SKM-1 (cell line): ENCODE measurements around the gene WDSUB1.
A peak's percentile ranks its signal among the peaks of the same experiment; 100 is the strongest.

Experiments
- DNase-seq: peaks from one replicate; lab custom pipeline; 2025; ENCODE audit not compliant: unreplicated experiment; lab: John Stamatoyannopoulos, UW

Gene WDSUB1, protein sequence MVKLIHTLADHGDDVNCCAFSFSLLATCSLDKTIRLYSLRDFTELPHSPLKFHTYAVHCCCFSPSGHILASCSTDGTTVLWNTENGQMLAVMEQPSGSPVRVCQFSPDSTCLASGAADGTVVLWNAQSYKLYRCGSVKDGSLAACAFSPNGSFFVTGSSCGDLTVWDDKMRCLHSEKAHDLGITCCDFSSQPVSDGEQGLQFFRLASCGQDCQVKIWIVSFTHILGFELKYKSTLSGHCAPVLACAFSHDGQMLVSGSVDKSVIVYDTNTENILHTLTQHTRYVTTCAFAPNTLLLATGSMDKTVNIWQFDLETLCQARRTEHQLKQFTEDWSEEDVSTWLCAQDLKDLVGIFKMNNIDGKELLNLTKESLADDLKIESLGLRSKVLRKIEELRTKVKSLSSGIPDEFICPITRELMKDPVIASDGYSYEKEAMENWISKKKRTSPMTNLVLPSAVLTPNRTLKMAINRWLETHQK

GRCh38 chr2:159285929-159286708 is at the start of gene WDSUB1:
TSS of gene WDSUB1 (minus strand) at chr2:159286703. CDS start at chr2:159283069, 3,634 bp downstream.
- DNase-seq = no peak

DNA sequence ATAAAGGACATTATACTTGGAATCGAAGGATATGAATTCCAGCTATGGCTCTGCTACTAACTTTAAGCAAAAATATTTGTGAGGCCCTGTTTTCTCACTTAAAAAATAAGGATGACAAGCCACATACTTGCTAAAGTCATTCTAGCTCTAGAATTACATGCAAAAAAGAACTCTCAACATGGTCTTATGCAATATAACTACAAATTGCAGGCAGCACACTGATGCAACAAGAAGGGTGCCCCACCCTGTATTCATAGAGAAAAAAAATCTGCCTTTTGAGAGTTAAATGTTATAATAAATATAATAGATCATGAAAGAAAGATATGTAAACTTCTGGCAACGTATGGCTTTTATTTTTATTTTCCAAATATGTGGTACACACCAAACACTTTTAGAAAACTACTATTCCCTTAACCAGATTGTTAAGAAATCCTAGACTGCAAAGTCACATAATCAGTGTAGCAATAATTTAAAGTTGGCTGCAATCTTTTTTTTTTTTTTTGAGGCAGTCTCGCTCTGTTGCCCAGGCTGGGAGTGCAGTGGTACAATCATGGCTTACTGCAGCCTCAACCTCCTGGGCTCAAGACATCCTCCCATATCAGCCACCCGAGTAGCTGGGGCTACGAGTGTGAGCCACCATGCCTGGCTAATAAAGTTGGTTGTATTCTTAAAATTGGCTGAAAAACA is 40.2 kb upstream of the WDSUB1 start:
- peak; percentile 61 for DNase-seq

DNA sequence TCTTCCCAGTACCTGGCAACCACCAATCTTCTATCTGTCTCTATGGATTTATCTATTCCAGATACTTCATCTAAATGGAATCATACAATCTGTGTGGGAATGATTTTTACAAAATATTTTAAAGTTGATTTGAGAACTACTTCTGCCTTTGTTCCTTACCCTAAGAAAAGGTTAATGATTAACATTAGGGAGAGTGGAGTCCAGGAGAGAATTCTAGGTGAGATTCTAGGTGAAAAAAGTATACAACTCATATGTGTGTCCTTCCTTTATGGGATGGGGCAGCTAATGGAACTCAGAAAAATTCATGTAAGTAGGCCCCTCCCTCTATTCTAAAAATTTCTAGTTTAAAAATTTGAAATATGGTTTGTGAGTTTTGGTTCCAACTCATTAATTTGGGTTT is 35.9 kb upstream of the WDSUB1 start:
- no peak for DNase-seq

- DNase-seq = no peak
Observed at GRCh38 chr2:159317392-159318088, 31.0 kb upstream of the WDSUB1 start.

GRCh38 chr2:159307942-159308341 is 21.4 kb upstream of the WDSUB1 start:
- no peak for DNase-seq

- no peak for DNase-seq
Observed at GRCh38 chr2:159300586-159300985, 14.1 kb upstream of the WDSUB1 start.

- no peak for DNase-seq
Observed at GRCh38 chr2:159298967-159299366, 12.5 kb upstream of the WDSUB1 start.

GRCh38 chr2:159297042-159297707 is 10.7 kb upstream of the WDSUB1 start:
- no peak for DNase-seq

- no peak for DNase-seq
Observed at GRCh38 chr2:159292157-159292556, 5.7 kb upstream of the WDSUB1 start.

DNA sequence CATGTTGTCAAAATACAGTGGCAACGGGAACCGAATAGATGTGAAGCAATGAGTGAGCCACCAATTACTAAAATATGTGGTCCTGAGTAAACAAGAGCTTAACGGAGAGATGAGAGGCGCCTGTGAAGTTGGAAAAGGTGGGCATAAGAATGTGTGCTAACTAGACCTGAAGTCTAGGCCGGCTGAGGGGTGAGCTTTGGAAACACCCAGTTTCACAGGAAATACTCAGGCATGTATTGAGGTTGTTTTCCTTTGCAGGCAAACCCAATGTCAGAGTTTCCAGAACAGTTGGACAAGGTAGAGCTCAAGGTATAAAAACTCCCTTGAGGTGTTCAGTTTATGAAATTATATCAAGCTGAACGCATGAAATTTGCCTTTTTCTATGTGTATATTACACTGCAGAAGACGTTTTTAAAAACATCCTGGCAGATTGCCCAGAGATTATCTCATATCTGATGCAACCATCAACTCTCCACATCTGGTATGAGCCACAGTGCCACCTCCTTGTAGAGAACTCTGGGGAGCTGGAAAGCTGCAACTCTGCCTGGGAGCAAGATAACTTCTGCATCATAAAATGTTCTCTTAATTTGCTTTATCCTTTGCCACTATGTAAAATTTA is 3.9 kb upstream of the WDSUB1 start:
- DNase-seq = peak; percentile 46

GRCh38 chr2:159287733-159288132 is 1.2 kb upstream of the WDSUB1 start:
- DNase-seq = no peak

GRCh38 chr2:159286709-159287441 is 372 bp upstream of the WDSUB1 start:
- DNase-seq = peak; percentile 93

GRCh38 chr2:159285433-159285832 is 1.1 kb downstream of the WDSUB1 start:
- DNase-seq = no peak

DNA sequence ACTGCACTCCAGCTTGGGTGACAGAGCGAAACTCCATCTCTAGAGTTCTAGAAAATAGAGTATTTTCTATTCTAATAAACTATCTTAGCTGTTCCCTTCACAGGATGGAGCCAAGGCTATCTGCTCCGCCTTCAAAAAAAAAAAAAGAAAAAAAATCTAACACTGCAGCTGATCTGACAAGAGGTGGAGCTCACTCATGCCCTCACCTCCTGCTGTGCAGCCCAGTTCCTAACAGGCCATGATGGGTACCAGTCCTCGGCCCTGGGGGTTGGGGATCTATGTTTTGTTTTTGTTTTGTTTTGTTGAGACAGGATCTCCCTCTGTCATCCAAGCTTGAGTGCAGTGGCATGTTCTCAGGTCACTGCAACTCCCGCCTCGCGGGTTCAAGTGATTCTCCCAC is 3.0 kb downstream of the WDSUB1 start:
- no peak for DNase-seq

DNA sequence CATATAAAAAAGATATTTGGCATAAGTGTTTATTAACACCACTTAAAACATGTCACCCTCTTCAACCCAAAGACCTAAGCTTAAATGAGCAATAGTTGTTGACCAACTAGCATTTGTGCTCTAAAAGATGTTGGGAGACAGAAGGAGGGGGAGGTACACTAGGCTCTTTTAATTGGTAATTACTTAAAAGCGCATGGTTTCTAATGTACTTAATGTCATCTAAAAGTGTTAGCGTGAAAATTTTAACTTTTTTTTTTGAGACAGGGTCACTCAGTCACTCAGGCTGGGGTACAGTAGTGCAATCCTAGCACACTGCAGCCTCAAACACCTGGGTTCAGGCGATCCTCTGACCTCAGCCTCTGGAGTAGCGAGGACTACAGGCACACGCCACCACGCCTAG is 5.5 kb downstream of the WDSUB1 start:
- no peak for DNase-seq

DNA sequence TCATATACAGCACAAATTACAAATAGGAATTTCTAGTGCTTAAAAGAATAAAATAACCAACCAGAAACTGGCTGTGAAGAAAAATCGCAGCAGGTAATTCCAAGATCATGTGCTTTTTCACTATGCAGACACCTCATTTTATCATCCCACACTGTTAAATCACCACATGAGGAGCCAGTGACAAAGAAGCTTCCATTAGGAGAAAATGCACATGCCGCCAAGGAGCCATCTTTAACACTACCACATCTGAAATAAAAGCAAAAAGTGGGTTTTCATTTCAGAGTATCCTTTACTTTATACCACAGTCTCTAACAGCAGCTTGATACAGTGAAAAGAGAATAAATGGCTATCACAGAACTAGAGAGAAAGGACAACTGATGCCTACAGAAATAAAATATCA is 6.8 kb downstream of the WDSUB1 start:
- DNase-seq = no peak

- no peak for DNase-seq
Observed at GRCh38 chr2:159275111-159275510, 11.4 kb downstream of the WDSUB1 start.

DNA sequence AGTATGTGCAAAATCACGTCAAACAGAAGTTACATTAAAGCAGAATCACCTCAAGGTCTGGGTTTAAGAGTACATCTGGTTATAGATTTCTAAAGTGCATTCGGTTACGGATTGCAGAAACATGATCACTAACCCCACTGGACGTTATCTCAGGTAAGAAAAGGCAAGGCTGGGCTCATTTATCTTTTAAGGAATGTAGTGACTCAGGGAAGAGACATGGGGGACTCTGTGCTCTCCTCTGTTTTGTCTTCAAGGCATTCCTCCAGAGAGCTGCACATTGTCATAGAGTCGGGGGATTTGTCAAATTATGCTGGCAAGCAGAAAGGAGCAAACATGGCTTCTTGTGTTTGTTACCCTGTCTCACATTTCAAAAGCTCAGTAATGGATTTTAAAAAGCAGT is 14.3 kb downstream of the WDSUB1 start:
- DNase-seq = no peak

DNA sequence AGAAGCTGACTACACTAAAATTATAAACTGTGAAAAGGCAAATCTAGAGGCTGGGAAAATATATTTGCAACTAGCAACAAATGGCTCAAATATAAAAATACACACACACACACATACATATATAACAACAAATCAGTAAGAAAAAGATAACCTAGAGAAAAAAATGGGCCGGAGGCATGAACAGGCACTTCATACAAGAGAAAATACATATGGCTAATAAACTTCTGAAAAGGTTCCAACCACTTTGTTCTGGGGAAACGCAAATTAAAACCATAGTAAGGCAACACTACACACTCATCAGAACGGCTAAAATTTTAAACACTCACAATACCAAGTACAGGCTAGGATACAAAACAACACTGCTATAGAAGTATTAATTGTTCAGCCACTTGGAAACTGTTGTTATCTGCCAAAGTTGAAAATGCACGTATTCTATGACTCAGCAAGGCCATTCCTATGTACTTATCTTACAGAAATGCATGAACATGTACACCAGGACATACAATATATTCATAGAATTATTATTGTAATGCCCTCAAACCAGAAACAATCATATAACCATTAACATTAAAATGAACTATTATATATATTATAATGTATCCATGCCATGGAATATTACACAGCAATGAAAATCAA is 15.6 kb downstream of the WDSUB1 start:
- no peak for DNase-seq
